Neural crest cell (in vitro differentiated cells): Measurements from ENCODE around the gene PHOX2B. TPM values are rescaled to one million over a fixed set of nuclear protein-coding genes. Genes with fewer than 3 reads are reported as not detected.
A peak's percentile ranks its signal among the peaks of the same experiment; 100 is the strongest.

Experiments
- DNase-seq: peaks from one replicate; pipeline ENCODE4 v3.0.0; 2021; ENCODE audit warnings: low read depth, mixed read lengths, low spot score
- H3K27ac Mint-ChIP-seq: one replicate; pipeline ENCODE4 v1.8.0; 2021; ENCODE audit warnings: mild to moderate bottlenecking, mixed read lengths; ENCODE audit not compliant: unreplicated experiment
- H3K27me3 Mint-ChIP-seq: 2 replicates; pipeline ENCODE4 v1.8.0; 2021; ENCODE audit warnings: low read depth, mild to moderate bottlenecking, mixed read lengths
- H3K36me3 Mint-ChIP-seq: 2 replicates; pipeline ENCODE4 v1.8.0; 2021; ENCODE audit warnings: low read depth, mild to moderate bottlenecking, mixed read lengths
- H3K4me1 Mint-ChIP-seq: 2 replicates; pipeline ENCODE4 v1.8.0; 2021; ENCODE audit warnings: mixed read lengths
- H3K4me3 Mint-ChIP-seq: one replicate; pipeline ENCODE4 v1.8.0; 2021; ENCODE audit warnings: mild to moderate bottlenecking, mixed read lengths
- H3K9me3 Mint-ChIP-seq: 2 replicates; pipeline ENCODE4 v1.8.0; 2021; ENCODE audit warnings: mixed read lengths
- CTCF ChIP-seq: fragments of 200-600 bp; sonication (generic); conservative IDR thresholded peaks from 2 replicates; pipeline ENCODE4 v1.5.0; 2021; ENCODE audit warnings: antibody characterized with exemption, mild to moderate bottlenecking
- total RNA-seq: library from RNA; stranded (reverse); gene quantifications from 2 replicates; pipeline ENCODE4 v1.2.1, GENCODE V29; 2021

The PHOX2B gene
- total RNA-seq, 1 donor from 2014 or later, result 28.4 TPM

DNA sequence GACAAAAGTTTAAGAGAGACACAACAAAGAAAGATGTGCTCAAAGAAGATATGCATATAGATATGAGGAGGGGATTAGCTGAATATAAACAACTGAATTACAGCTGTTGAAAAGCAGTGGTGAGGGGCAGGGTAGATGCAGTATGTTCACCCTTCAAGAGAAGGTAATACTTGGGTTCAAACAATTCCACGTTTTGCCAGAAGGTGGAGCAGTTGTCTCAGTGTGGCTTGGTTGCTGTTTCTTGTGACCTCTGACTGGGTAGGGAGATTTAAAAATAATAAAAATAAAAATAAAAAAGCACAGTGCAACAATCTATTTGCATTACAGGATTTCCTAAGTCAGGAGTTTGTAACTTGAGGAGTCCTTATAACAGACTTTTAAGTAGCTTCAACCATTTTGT lies 23.3 kb downstream of the PHOX2B start:
- DNase-seq, result no peak
- TF ChIP-seq CTCF, result peak; percentile 48
- peaks cover 5% of the 10 kb centered on the region for H3K36me3 Mint-ChIP-seq
- H3K4me1 Mint-ChIP-seq, result no peaks in the 10 kb centered on the region
- no peak overlapping the region for H3K27ac Mint-ChIP-seq
- H3K9me3 Mint-ChIP-seq, result peaks cover 10% of the 10 kb centered on the region
- no peak overlapping the region for H3K4me3 Mint-ChIP-seq
- H3K27me3 Mint-ChIP-seq, result peaks cover 82% of the 10 kb centered on the region

- no peak for TF ChIP-seq CTCF
- no peak for DNase-seq
- Mint-ChIP-seq H3K27ac (no peak overlapping the region), H3K4me1 (no peaks in the 10 kb centered on the region), H3K27me3 (peaks cover 79% of the 10 kb centered on the region), H3K9me3 (peaks cover 10% of the 10 kb centered on the region), H3K4me3 (no peak overlapping the region), H3K36me3 (peaks cover 5% of the 10 kb centered on the region)
These were observed 25.2 kb downstream of the PHOX2B start for GRCh38 chr4:41723286-41723685.

DNA sequence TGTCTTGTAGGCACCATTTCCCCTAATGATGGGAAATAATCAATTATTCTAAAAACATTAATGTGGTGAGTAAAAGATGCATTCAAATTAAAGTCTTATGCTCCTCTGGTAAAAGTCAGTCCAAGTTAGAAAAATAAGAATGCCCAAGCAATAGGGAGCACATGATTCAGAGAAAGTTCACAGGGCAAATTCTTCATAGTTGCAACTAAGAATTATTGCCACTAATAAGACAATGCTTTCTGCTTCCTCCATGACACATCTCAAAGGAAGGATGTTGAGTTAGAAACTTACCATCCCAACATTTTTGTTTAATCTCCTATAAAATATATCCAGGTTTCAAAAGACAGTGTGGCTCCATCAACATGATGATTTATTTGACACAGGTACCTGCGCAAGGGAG lies 26.3 kb downstream of the PHOX2B start:
- no peak overlapping the region for H3K27ac Mint-ChIP-seq
- H3K9me3 Mint-ChIP-seq, result peaks cover 10% of the 10 kb centered on the region
- TF ChIP-seq CTCF, result no peak
- no peaks in the 10 kb centered on the region for H3K4me1 Mint-ChIP-seq
- no peak for DNase-seq
- H3K4me3 Mint-ChIP-seq, result no peak overlapping the region
- H3K27me3 Mint-ChIP-seq, result peaks cover 70% of the 10 kb centered on the region
- H3K36me3 Mint-ChIP-seq, result peaks cover 5% of the 10 kb centered on the region

DNA sequence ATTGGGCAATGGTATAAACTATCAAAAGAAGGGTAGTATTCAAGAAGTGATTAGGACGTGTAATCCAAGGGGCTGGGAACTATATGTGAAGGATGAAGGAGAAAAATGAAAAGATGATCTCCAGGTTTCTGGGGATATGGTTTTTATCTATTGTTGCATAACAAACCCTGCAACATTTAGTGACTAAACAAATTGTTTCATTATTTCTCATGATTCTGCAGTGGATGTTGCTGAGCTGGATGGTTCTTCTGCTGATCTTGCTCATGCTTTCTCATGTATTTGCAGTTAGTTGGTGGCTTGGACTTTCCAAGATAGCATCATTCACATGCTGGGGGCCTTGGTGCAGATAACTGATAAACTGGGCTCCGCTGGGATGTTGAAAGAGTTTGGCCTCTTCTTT lies 29.1 kb downstream of the PHOX2B start:
- H3K4me1 Mint-ChIP-seq, result no peaks in the 10 kb centered on the region
- TF ChIP-seq CTCF, result no peak
- no peaks in the 10 kb centered on the region for H3K36me3 Mint-ChIP-seq
- no peak overlapping the region for H3K4me3 Mint-ChIP-seq
- H3K27me3 Mint-ChIP-seq, result peaks cover 79% of the 10 kb centered on the region
- no peak overlapping the region for H3K27ac Mint-ChIP-seq
- DNase-seq, result no peak
- H3K9me3 Mint-ChIP-seq, result no peaks in the 10 kb centered on the region

GRCh38 chr4:41718907-41719306 lies 29.6 kb downstream of the PHOX2B start:
- H3K4me1 Mint-ChIP-seq, result no peaks in the 10 kb centered on the region
- H3K9me3 Mint-ChIP-seq, result no peaks in the 10 kb centered on the region
- H3K27ac Mint-ChIP-seq, result no peak overlapping the region
- DNase-seq, result no peak
- no peak overlapping the region for H3K4me3 Mint-ChIP-seq
- peaks cover 78% of the 10 kb centered on the region for H3K27me3 Mint-ChIP-seq
- TF ChIP-seq CTCF, result no peak
- no peaks in the 10 kb centered on the region for H3K36me3 Mint-ChIP-seq

DNA sequence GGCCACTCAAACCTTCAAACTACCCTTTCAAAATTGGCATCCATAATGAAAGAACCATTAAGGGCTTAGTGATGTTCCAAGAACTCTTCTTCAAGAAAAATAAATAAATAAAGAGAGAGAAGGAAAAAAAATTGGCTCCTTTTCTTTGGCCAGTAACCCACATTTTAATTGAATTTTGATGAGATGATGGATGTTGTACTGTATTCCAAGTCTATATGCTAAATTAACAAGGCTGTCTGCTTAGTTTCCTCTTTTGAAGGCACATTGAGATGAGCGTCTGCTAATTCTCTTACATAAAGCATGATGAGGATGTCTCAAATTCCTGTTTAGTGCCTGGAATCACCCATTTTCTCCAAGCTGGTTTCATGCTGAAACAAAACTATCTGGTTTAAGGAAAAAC lies 33.4 kb downstream of the PHOX2B start:
- no peak for TF ChIP-seq CTCF
- Mint-ChIP-seq H3K9me3 (peaks cover 5% of the 10 kb centered on the region), H3K27ac (no peak overlapping the region), H3K4me1 (no peaks in the 10 kb centered on the region), H3K27me3 (peaks cover 51% of the 10 kb centered on the region), H3K36me3 (no peaks in the 10 kb centered on the region), H3K4me3 (no peak overlapping the region)
- DNase-seq, result no peak
